Measurements from ENCODE around the gene CCDC116.

The CCDC116 gene

DNA sequence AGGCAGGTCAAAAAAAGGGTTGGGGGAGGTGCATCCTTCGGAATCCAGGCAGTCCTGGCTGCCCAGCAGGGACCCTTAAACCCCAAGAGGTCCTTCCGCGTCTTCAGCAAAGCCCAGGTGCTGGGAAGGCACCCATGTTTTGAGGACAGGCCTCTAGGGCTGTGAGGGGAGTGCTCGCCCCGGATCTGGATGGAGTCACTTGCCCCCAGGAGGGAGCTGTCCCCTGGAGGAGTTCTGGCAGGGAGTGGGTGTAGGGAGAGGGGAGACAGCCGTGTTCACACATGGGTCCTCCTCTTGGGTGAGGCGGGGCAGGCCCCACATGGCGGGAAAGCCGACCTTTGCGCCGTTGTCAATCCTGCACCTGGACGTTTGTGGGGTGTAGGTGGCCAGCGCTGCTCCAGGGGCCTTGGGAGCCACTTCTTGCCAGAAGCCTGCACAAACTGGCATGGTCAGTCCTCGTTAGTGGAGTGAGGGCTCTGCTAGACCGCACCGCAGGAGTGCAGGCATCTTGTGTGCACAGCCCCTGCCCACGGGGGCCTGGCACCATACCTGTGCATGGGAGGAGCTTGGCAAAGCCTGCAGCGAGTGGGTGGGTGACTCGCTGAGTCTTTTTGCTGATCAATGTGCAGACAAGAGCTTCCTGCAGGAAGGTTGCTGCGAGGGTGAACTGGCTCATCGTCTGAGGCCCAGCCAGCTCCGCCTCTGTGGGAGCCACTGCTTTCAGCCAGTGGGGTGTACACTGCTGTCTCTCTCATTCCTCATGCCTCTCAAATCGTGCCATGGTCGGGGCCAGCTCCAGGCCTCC is 49.2 kb downstream of the CCDC116 start:
- DNase-seq (ENCODE audit: low read depth), result no peak

DNA sequence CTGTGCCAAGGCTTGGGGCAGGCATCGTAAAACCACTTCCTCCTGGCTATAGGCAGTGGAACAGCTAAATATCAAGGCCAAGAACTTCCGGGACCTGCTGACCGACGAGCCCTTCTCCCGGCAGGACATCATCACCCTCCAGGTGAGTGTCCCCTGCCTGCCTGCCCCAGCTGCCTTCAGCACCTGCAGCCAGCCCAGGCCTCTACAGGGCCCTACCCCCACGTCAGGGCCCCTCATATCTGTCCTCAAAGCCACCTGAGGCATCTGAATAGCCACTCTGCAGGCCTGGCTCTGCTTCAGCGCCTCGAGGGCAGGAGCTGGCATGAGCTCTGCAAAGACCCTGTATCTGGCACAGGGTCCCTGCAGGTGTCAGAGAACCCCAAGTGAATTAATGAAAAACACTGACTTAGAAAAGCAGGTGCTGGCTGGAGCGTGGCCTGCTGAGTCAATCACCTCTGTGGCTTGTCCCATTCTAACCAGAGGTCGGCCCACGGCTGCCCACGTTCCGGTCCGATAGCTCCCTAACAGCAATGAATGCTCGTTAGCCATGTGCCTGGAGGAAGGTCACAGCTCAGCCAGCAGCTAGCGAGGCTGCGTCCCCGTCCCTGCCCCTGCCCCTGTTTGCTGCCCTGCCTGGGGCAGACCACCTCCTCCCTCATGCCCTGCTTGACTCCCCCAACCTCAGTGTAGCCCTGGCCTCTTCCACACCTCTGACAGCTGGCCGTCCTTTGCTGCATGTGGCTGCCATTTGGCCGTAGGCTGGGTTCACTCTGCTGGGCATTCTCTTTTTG is 50.0 kb downstream of the CCDC116 start:
- no peak for DNase-seq (ENCODE audit: low read depth)

DNA sequence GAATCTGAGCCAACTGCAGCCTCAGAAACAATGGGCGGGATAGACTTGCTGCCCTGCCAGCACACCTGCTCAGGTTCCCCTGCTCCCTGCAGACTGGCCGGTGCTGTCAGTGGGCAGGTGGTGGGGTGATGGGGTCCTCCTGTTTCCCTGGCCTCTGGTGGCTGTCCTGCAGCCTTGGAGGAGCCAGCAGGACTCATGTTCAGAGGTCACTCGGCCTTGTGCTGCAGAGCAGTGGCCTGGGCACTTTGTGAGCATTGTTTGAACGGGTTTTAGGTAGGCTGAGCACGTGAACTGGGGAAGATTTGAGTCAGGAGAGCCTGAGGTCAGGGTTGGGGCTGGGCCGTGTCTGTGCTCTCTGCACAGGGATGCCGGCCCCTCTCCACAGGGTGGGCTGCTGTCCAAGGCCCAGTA is 50.8 kb downstream of the CCDC116 start:
- DNase-seq (ENCODE audit: low read depth), result no peak

- no peak for DNase-seq (ENCODE audit: low read depth)
Observed at GRCh38 chr22:21684492-21685163, 52.1 kb downstream of the CCDC116 start.

DNA sequence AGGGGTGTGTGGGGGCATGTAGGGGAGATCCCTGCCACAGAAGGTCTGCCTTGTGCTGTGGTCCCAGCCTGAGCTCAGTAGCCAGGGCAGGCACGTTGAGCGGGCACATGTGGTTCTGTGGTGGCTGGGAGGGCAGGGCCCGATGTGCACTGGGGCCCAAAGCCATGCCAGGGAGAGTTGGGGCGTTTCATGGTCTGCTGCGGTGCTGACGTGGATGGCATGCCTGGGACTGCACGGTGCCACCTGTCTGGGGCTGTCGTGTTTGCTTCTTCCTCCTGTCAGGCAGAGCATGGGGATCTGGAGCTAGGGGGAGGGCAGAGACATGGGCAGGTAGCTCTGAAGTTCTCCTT is 52.6 kb downstream of the CCDC116 start:
- DNase-seq (ENCODE audit: low read depth), result no peak

- DNase-seq (ENCODE audit: low read depth), result no peak
Observed at GRCh38 chr22:21686193-21686608, 53.6 kb downstream of the CCDC116 start.

Measured in EH (cell line).